Left renal cortex interstitium (tissue), 4 donors: ENCODE measurements around the gene CACNB1. TPM values are rescaled to one million over a fixed set of nuclear protein-coding genes. Genes with fewer than 3 reads are reported as not detected.

Experiments used
- DNase-seq, 4 donors: peaks; one replicate each; pipeline ENCODE4 v3.0.0-alpha.2; 2013; ENCODE audit warnings: low read depth in 4 of 4, low spot score in 2 of 4, missing footprints in 1 of 4
- polyA plus RNA-seq, 4 donors: library from polyadenylated mRNA; unstranded; fragments of 120-200 nt; gene quantifications; one replicate each; pipeline ENCODE4 v1.2.1, GENCODE V29; 2013; ENCODE audit not compliant: insufficient read length in 4 of 4

Gene CACNB1
- polyA plus RNA-seq, 4 donors: 6.9 to 14.5 (median 9.6) TPM

GRCh38 chr17:39208136-39208535, 10.7 kb upstream of the CACNB1 start:
- no peak for DNase-seq

DNA sequence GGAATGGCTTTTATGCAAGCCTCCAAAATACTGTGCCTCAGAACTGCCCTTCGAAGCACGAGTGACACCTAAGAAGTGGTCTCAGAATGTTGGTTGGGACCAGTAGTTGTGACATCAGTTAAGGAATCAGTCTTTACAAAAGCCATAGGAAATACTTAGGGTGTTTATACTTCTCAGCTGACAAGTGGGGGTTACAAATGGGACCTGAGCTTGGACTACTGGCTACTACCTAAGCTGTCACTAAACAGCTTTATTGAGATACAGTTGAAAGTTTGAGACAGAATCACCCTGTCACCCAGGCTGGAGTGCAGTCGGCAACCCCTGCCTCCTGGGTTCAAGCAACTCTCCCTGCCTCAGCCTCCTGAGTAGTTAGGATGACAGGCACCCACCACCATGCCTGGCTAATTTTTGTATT, 7.7 kb upstream of the CACNB1 start:
- no peak for DNase-seq

- no peak for DNase-seq
These were observed 6.8 kb upstream of the CACNB1 start for GRCh38 chr17:39204245-39204644.

GRCh38 chr17:39200957-39201510, 3.6 kb upstream of the CACNB1 start:
- no peak for DNase-seq

DNA sequence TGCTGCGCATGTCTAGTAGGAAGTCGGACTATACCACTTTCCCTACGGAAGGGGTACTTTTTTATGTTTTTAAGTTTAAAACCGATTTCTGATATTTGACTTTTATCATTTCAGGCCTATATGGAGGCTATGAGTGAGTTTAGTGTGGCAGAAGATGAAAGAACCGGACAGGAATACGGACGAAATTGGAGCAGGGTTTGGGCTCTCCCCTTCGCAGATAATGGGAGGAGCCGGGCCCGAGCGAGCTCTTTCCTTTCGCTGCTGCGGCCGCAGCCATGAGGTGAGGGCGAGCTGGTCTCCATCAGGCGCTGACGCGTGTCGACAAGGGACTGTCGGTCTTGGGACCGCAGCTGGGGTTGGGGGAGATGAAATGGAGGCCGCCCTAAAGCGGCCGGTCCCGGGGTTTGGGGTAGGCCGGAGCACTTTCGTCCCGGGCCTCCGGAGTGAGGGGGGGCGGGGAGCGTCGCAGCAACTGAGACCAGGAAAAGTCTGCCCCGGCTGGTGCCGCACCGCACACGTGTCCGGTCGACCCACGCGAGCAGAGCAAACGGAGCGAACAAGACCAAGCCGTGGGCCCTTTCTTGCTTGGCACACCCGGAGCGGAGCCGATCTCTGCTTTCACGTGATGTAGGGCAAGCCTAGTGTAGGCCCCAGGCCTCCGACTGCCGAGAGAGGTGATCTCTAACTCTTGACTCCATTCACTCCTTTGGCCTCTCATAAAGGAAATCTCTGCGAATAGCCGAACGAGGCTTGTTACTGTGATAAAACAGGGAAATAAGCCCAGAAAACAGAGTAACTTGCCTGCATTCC, 2.8 kb upstream of the CACNB1 start, which contains the start of gene RPL19:
Gene RPL19 (plus strand): TSS at position 214 of the 810 bp plus-strand sequence. CDS start 62 bp downstream, at position 276.
- DNase-seq: peak in 2 of 4 donors; percentile 90 to 95

GRCh38 chr17:39199820-39200069, 2.3 kb upstream of the CACNB1 start:
- DNase-seq: peak in 2 of 4 donors; percentile 89 to 93

DNA sequence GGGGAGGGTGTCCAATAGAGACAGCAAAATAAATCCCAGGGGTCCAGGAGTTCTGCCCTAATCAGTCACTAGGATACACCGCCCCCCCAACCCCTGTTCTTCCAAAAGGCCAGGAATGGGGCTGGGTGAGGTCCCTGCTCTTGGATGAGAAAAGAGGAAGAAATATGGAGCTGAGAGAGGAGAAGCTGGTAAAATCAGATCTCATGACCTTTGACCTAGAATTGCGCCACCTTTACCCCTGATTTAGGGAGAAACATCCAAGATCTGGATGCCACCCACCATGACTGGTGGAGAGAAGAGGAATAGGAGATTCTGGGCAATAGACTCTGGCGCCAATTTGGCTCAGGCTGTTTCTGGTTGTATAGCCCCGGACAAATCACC, 707 bp upstream of the CACNB1 start:
- DNase-seq: no peak

- no peak for DNase-seq
These were observed 619 bp downstream of the CACNB1 start for GRCh38 chr17:39196808-39197291.

DNA sequence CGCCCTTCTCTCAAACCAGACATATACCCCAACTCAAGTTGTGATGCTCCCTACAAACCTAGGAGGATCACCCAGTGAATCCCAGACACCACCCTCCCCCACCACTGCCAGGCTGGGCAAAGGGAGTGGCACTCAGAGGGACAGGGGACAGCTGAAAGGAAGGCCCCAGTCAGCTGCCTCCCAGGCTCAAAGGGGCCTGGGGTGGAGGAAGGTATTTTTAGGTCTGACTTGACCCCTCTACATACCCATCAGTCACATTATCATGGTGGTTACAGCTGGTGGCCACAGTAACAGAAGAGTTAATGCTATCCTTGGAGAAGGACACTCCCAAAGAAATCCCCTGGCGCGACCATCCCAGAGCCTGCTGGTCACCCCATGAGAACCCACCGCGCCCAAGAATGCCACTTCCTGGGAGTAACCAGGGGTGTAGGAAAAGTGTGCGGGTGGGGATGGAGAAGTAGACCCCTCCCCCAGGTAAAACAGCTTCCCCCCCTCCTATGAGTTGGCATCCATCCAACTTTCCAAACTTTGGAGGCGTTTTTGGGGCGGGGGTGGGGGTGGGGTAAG, 1.1 kb downstream of the CACNB1 start:
- DNase-seq: no peak

DNA sequence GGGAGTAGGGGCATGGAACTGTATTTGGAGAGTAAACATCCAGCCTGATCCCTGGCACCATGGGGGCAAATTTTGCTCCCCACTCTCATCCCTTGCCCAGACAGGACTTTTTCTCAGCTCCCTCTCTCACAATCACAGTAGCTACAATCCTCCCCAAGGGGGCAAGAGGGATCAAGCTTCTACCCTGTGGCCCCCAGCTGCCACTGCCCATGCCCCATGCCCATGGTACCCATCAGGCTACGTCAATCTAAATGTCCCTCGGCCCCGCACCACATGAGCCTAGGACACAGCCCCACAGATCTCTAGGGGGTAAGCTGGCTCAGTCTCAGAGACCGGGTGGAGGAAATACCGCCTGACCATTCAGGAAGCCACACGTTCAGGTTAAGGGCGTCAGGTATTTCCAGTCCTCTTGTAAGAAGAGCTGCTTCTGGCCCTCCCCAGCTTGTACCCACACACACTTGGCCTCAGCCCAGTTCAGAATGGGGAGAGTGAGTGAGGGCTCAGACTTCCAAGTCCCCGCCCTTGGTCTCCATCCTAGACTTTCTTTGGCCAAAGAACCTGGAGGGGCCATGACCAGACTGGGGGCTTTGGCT, 1.8 kb downstream of the CACNB1 start:
- DNase-seq: no peak

DNA sequence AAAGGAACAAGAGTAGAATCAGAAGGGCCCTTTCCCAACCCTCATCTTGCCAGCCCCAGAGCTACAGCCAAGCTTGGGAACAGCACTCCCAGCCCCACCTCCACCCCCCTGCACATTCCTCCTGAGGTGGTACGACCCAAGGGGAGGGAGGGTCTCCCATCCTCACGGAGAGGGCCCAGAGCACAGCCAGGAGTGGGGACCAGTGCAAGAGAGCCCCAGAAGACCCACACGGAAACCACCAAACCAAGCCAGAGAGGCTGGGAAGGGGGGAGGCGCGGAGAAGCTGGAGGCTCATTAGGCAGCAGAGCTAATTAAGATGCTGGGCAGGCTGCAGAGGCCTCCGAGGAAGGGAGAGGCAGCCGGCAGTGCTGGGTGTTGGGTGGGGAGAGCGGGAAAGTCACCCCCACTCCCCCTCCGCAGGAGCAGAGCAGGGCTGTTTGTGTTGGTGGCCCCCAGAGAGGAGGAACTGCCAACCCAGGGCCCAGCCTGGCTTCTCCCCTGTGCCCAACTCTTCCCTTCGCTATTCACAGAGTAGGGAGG, 2.4 kb downstream of the CACNB1 start:
- DNase-seq: no peak

GRCh38 chr17:39194089-39194984, 3.1 kb downstream of the CACNB1 start:
- no peak for DNase-seq

DNA sequence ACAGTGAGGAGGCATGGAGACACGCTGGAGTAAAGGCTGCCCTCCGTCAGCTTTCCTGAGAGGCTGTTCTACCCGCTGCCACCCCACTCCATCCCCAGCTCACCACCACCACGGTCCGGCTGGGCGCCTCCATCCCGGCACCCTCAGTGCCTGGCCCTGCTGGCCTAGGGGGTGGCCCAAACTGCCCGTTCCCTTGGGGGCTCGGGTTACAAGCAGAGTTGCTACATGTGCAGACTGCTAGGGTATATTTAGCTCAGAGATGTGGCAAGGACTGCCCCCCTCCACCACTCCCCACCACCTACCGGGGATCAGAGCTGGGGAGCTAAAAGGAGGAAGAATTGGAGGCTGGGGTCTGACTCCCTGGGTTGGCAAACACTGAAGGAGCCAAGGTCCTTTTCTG, 4.1 kb downstream of the CACNB1 start:
- DNase-seq: no peak

DNA sequence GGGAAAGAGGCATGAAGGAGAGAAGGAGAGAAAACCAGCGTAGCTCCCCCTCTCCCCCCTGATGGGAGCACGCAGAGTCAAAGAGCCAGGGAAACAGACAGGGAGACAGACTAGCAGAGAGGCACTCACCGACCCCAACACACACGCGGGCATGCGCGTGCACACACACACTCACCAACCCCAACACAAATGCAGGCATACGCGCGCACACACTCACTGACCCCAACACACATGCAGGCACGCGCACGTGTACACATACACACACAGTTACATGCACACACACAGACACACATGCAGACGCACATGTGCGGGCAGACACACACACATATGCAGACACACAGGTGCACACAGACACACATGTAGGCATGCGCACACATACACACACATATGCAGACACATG, 4.6 kb downstream of the CACNB1 start:
- no peak for DNase-seq

- DNase-seq: no peak
These were observed 5.5 kb downstream of the CACNB1 start for GRCh38 chr17:39191750-39192510.

DNA sequence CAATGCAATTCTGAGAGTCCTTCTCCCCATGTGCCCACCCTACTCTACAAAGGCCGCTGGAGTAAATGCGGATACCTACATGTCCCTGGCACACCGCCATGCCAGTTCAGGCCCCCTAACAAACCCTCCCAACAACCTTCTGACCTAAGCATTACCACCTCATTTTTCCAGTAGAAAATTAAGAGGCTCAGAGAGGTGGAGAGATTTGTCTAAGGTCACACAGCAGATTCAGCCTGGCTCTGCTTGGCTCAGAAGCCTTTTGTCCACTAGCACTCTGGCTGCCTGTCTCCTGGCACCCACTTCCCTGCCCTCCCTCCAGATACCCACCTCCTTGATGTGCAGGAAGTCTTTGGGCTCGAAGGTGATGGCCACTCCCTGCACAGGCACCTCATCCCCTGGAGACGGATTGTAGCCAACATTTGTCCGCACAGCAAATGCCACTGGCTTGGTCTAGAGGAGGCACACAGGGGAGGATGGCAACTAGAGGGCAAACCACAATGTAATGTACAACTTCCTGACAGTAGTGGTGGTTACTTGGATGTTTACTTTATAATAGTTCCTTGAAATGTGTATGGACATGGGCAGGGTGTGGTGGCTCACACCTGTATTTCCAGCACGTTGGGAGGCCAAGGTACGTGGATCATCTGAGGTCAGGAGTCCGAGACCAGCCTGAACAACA, 10.2 kb downstream of the CACNB1 start:
- DNase-seq: no peak

- DNase-seq: no peak
These were observed 10.9 kb downstream of the CACNB1 start for GRCh38 chr17:39186481-39187002.

DNA sequence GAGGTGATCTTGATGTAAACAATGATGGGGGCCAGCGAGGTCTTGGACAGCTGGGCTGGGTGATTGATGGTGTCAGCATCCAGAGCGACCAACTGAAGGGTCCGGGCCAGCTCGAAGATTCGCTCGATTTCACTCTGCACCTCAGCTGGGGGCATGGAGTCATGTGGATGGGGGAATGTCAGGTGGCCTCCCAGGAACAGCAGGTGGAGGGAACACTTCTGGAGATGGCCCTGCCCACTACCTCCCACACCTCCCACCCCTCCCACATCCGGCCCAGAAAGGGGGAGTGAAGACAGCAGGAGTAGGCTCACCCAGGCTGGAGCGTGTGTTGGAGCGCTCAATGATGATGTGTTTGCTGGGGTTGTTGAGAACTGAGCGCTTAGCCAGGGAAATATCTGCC, 13.7 kb downstream of the CACNB1 start:
- no peak for DNase-seq

- no peak for DNase-seq
These were observed 14.4 kb downstream of the CACNB1 start for GRCh38 chr17:39183045-39183444.
